ENCODE data around the gene NUDT2. TPM values are rescaled to one million over a fixed set of nuclear protein-coding genes. Genes with fewer than 3 reads are reported as not detected.

Gene NUDT2
- total RNA-seq = 24.0 and 26.6 TPM in 2 replicates

GRCh38 chr9:34328987-34329832, at the start of gene NUDT2, which contains the start of gene KIF24:
Gene NUDT2 (plus strand): TSS chr9:34329569. CDS start chr9:34339040, 9,471 bp downstream.
Gene KIF24 (minus strand): TSS chr9:34329268. CDS start chr9:34311346, 17,922 bp downstream.

DNA sequence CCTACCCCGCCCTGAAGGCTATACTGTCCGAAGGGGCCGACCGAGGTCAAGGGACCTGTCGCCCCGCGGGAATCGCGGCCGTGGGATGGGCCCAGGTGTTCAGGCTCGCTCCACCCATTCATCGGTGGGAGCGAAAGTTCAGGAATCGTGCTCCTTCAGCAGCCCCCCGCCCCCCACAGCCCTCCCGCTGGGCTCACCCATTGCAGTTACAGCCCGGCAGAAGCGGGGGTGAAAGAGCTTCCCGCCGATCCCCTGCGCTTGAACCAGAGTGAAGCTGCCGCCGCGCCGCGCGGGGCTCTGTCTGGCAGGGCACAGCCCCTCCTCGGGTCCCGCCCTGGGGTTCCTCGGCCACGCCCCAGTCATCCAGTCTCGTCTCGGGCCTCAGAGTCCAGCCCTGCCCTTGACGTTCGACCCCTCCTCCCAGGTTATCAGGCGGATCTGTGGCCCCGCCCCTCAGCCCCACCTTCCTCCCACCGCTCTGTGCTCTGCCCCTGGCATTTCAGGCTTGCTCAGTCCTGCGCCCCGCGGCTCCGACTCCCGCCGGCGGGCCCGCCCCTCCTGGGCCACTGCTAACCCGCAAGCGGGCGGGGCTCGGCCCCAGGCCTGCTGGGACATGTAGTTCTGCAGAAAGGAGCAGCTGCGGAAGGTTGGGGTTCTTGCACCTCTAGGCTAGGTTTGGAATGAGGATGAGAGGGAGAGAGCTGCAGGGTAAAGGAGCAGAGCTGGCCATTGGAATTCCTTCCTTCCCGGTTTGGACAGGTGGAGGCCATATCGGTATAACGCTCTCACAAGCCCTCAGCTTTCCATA, 47.4 kb downstream of the NUDT2 start, which contains the start of gene MYORG:
Gene MYORG (minus strand): TSS at position 303 of the 808 bp plus-strand sequence. CDS start 3,955 bp downstream, outside the sequence.

Small RNAs within 50 kb of the gene (small RNA-seq; reads per million reads assigned to genes)
- gene RF00019 = not detected
- gene RNU2-50P = not detected

Other genes starting within 250 kb of the NUDT2 start
- gene DCAF12, start 202.9 kb upstream of the NUDT2 start, total RNA-seq = 18.3 and 24.5 TPM in 2 replicates
- 42.5 and 45.8 TPM in 2 replicates for gene UBAP1, start 150.5 kb upstream of the NUDT2 start, total RNA-seq
- 0.97 TPM in 2 replicates for gene KIF24, start 301 bp upstream of the NUDT2 start, total RNA-seq
- 0.97 and 1.1 TPM in 2 replicates for gene MYORG, start 47.3 kb downstream of the NUDT2 start, total RNA-seq
- 14.9 and 16.5 TPM in 2 replicates for gene FAM219A, start 129.0 kb downstream of the NUDT2 start, total RNA-seq
- not detected in 2 replicates for gene DNAI1, start 129.2 kb downstream of the NUDT2 start, total RNA-seq
- not detected in 2 replicates for gene ENHO, start 193.4 kb downstream of the NUDT2 start, total RNA-seq

Measured in hair follicle dermal papilla cell (primary cell).